HUES48 (cell line): ENCODE measurements around the gene TXLNA.
A peak's percentile ranks its signal among the peaks of the same experiment; 100 is the strongest.
"Not testable (repeated sequence)": the region's sequence is repeated elsewhere in the genome, so short reads cannot be mapped to it uniquely, and the experiment has no call there.

ENCODE experiments used
- H3K27ac ChIP-seq: one replicate; pipeline ENCODE4 v1.7.0; 2013; ENCODE audit warnings: low read depth, low read length, inconsistent platforms
- H3K27me3 ChIP-seq: 2 replicates; pipeline ENCODE4 v1.6.1; 2013; ENCODE audit warnings: mild to moderate bottlenecking, low read length; ENCODE audit not compliant: control insufficient read depth, insufficient read depth
- H3K36me3 ChIP-seq: 2 replicates; pipeline ENCODE4 v1.6.1; 2013; ENCODE audit warnings: low read length; ENCODE audit not compliant: control insufficient read depth, insufficient read depth
- H3K4me1 ChIP-seq: 2 replicates; pipeline ENCODE4 v1.6.1; 2013; ENCODE audit warnings: mild to moderate bottlenecking, low read length; ENCODE audit not compliant: control insufficient read depth, insufficient read depth
- H3K4me3 ChIP-seq: 2 replicates; pipeline ENCODE4 v1.5.1; 2013; ENCODE audit warnings: mild to moderate bottlenecking, low read depth, low read length
- H3K9ac ChIP-seq: 2 replicates; pipeline ENCODE4 v1.6.1; 2013; ENCODE audit warnings: mild to moderate bottlenecking, low read depth, low read length, moderate library complexity
- H3K9me3 ChIP-seq: 2 replicates; pipeline ENCODE4 v1.6.1; 2013; ENCODE audit warnings: low read length; ENCODE audit not compliant: control insufficient read depth, insufficient read depth

Gene TXLNA

GRCh38 chr1:32163405-32163804, 16.1 kb upstream of the TXLNA start:
- Histone ChIP-seq H3K36me3 (peaks cover 84% of the 10 kb centered on the region), H3K9ac (no peak overlapping the region), H3K4me3 (no peak overlapping the region), H3K9me3 (no peaks in the 10 kb centered on the region), H3K27ac (no peak overlapping the region), H3K4me1 (no peaks in the 10 kb centered on the region), H3K27me3 (no peaks in the 10 kb centered on the region)

GRCh38 chr1:32165633-32166032, 13.8 kb upstream of the TXLNA start:
- H3K9ac ChIP-seq, H3K27me3 ChIP-seq, H3K4me1 ChIP-seq, H3K4me3 ChIP-seq, H3K9me3 ChIP-seq, H3K27ac ChIP-seq: not testable (repeated sequence)
- H3K36me3 ChIP-seq = peaks cover 81% of the 10 kb centered on the region

GRCh38 chr1:32170991-32171390, 8.5 kb upstream of the TXLNA start:
- Histone ChIP-seq H3K4me1 (no peaks in the 10 kb centered on the region), H3K27me3 (no peaks in the 10 kb centered on the region), H3K9ac (no peak overlapping the region), H3K27ac (no peak overlapping the region), H3K9me3 (no peaks in the 10 kb centered on the region), H3K36me3 (peaks cover 81% of the 10 kb centered on the region), H3K4me3 (no peak overlapping the region)

DNA sequence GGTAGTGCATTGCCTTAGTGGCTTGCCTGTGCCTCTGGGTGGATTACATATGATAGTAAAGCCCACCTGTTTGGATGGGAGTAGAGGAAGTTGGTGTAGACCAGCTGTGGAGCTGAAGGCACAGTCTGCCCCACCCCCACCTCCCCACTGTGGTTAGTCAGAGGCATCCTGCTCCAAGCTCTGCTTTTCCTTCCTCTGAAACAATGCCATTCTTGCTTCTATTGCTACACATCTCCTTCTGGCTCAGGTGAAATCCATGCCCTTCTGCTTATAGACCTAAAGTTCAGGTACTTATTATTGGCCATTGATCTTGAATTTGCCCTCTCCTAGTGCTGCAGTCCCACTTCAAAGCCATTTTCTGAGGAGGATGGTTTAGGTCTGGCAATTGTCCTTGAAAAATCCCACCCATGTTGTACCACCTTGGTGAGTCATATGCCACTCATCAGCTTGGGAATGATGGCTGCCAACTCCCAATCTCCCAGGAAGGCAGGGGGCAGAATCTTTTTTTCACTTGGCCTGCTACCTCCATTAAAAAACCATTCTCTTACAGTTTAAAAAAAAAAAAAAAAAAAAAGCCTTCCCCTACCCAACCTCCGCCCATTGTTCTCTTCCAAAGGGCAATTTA, 6.7 kb upstream of the TXLNA start:
- Histone ChIP-seq H3K27ac (no peak overlapping the region), H3K27me3 (no peaks in the 10 kb centered on the region), H3K4me1 (no peaks in the 10 kb centered on the region), H3K9me3 (no peaks in the 10 kb centered on the region), H3K36me3 (peaks cover 68% of the 10 kb centered on the region), H3K4me3 (no peak overlapping the region), H3K9ac (no peak overlapping the region)

- Histone ChIP-seq H3K9me3 (no peaks in the 10 kb centered on the region), H3K4me3 (peak overlapping the region; percentile 72), H3K27ac (peak overlapping the region; percentile 94), H3K9ac (no peak overlapping the region), H3K4me1 (peaks cover 19% of the 10 kb centered on the region), H3K36me3 (peaks cover 39% of the 10 kb centered on the region), H3K27me3 (no peaks in the 10 kb centered on the region)
Measured at GRCh38 chr1:32178380-32179192, 889 bp upstream of the TXLNA start.

DNA sequence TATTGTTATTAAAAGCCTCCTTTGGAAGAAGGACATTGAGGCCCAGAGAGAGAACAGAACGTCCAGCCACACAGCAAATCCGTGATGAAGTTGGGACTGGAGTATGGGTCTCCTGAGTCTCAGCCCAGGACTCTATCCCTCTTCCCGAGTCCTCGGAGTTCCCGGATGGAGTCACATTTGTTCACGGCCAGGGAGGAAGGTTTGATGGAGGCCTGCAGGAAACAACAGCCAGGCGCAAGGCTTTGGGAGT, 357 bp upstream of the TXLNA start:
- peak overlapping the region; percentile 46 for H3K9ac ChIP-seq
- no peaks in the 10 kb centered on the region for H3K9me3 ChIP-seq
- no peaks in the 10 kb centered on the region for H3K27me3 ChIP-seq
- H3K36me3 ChIP-seq = peaks cover 40% of the 10 kb centered on the region
- H3K4me1 ChIP-seq = peaks cover 19% of the 10 kb centered on the region
- H3K27ac ChIP-seq = peak overlapping the region; percentile 94
- peak overlapping the region; percentile 72 for H3K4me3 ChIP-seq

- Histone ChIP-seq H3K9ac (peak overlapping the region; percentile 61), H3K4me3 (peak overlapping the region; percentile 72), H3K27me3 (no peaks in the 10 kb centered on the region), H3K27ac (peak overlapping the region; percentile 94), H3K4me1 (peaks cover 19% of the 10 kb centered on the region), H3K9me3 (no peaks in the 10 kb centered on the region), H3K36me3 (peaks cover 41% of the 10 kb centered on the region)
Measured at GRCh38 chr1:32180186-32181060, 948 bp downstream of the TXLNA start.

DNA sequence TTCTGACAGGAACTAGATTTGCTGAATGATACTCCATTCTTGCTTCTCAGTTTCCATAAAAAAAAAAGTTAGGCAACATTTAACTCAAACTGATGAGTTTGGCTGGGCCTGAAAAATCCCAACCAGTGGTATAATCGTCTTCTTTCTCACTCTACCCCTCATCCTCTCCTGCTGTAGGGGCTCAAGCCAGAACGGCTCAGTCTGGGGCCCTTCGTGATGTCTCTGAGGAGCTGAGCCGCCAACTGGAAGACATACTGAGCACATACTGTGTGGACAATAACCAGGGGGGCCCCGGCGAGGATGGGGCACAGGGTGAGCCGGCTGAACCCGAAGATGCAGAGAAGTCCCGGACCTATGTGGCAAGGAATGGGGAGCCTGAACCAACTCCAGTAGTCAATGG, 1.6 kb downstream of the TXLNA start:
- H3K27ac ChIP-seq = no peak overlapping the region
- H3K27me3 ChIP-seq = no peaks in the 10 kb centered on the region
- H3K9me3 ChIP-seq = no peaks in the 10 kb centered on the region
- H3K36me3 ChIP-seq = peaks cover 47% of the 10 kb centered on the region
- peaks cover 19% of the 10 kb centered on the region for H3K4me1 ChIP-seq
- H3K9ac ChIP-seq = no peak overlapping the region
- peak overlapping the region; percentile 72; the same call in 1 of the 2 replicates for H3K4me3 ChIP-seq

DNA sequence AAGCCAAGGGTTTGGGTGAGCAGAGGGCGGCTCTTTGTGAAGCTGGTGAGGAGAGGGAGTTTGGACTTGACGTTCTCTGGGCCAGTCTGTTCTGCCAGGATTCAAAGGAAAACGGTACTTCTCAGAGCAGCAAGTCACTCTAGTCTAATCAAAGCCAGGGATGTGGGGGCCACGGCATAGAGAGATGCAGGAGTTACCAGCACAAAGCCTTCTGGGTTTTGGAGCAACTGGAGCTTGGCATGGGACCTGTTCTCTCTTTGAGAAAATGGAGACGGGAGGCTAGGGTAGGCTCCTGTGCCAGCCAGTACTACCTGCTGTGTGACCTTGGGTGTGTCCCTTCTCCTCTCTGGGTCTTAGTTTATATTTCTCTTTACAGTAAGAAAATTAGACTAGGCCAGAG, 2.1 kb downstream of the TXLNA start:
- Histone ChIP-seq H3K36me3 (peaks cover 52% of the 10 kb centered on the region), H3K9ac (no peak overlapping the region), H3K4me3 (no peak overlapping the region), H3K27me3 (no peaks in the 10 kb centered on the region), H3K9me3 (no peaks in the 10 kb centered on the region), H3K4me1 (peaks cover 19% of the 10 kb centered on the region), H3K27ac (no peak overlapping the region)

DNA sequence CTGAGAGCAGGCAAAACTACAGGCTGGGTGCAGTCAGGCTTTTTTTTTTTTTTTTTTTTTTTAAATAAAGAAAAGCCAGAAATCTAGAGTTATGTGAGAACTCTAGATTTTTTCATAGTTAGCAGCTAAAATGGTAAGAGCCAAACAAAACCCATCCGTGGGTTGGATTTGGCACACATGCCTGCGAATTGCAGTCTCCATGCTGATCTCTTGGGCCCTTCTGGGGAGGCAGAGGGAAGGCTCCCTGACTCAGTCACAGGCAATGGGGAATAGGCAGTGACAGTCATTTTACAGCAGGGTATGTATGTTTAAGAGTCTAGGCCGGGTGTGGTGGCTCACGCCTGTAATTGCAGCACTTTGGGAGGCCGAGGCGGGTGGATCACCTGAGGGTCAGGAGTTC, 2.6 kb downstream of the TXLNA start:
- Histone ChIP-seq H3K4me1 (peaks cover 19% of the 10 kb centered on the region), H3K9ac (no peak overlapping the region), H3K27me3 (no peaks in the 10 kb centered on the region), H3K36me3 (peaks cover 57% of the 10 kb centered on the region), H3K9me3 (no peaks in the 10 kb centered on the region), H3K4me3 (no peak overlapping the region), H3K27ac (no peak overlapping the region)

- Histone ChIP-seq H3K27me3 (no peaks in the 10 kb centered on the region), H3K4me1 (peaks cover 4% of the 10 kb centered on the region; the same call in 1 of the 2 replicates), H3K27ac (no peak overlapping the region), H3K9me3 (no peaks in the 10 kb centered on the region), H3K4me3 (no peak overlapping the region), H3K9ac (no peak overlapping the region), H3K36me3 (peaks cover 82% of the 10 kb centered on the region)
Measured at GRCh38 chr1:32184650-32185049, 5.2 kb downstream of the TXLNA start.
